SKM-1 treated with dmso at 0.1 percent for 144 hours (cell line): ENCODE data around the gene CASZ1.

Experiments
- DNase-seq: peaks from one replicate; lab custom pipeline; 2025; ENCODE audit not compliant: unreplicated experiment; lab: John Stamatoyannopoulos, UW

The CASZ1 gene

GRCh38 chr1:10658396-10659066 lies 137.9 kb downstream of the CASZ1 start:
- no peak for DNase-seq

GRCh38 chr1:10657088-10657847 lies 139.2 kb downstream of the CASZ1 start:
- no peak for DNase-seq

GRCh38 chr1:10656431-10656830 lies 140.0 kb downstream of the CASZ1 start:
- DNase-seq = no peak

GRCh38 chr1:10655002-10655401 lies 141.4 kb downstream of the CASZ1 start:
- no peak for DNase-seq

GRCh38 chr1:10653370-10654125 lies 142.9 kb downstream of the CASZ1 start:
- DNase-seq = no peak

- DNase-seq = no peak
These were observed 143.8 kb downstream of the CASZ1 start for GRCh38 chr1:10652626-10653025.

GRCh38 chr1:10651793-10652192 lies 144.7 kb downstream of the CASZ1 start:
- DNase-seq = no peak

- DNase-seq = no peak
These were observed 145.1 kb downstream of the CASZ1 start for GRCh38 chr1:10651389-10651766.

- no peak for DNase-seq
These were observed 145.7 kb downstream of the CASZ1 start for GRCh38 chr1:10650556-10651388.

- no peak for DNase-seq
These were observed 146.8 kb downstream of the CASZ1 start for GRCh38 chr1:10649517-10650201.

GRCh38 chr1:10648689-10649516 lies 147.5 kb downstream of the CASZ1 start:
- DNase-seq = no peak

- DNase-seq = no peak
These were observed 148.9 kb downstream of the CASZ1 start for GRCh38 chr1:10647414-10648170.

GRCh38 chr1:10646347-10646861 lies 150.0 kb downstream of the CASZ1 start:
- DNase-seq = no peak

- no peak for DNase-seq
These were observed 151.9 kb downstream of the CASZ1 start for GRCh38 chr1:10644307-10645128.

GRCh38 chr1:10643607-10644306 lies 152.7 kb downstream of the CASZ1 start:
- DNase-seq = no peak

GRCh38 chr1:10642403-10643080 lies 153.9 kb downstream of the CASZ1 start:
- no peak for DNase-seq

GRCh38 chr1:10641976-10642375 lies 154.5 kb downstream of the CASZ1 start:
- no peak for DNase-seq
